Measurements from ENCODE around the gene WDR33. TPM values are rescaled to one million over a fixed set of nuclear protein-coding genes. Genes with fewer than 3 reads are reported as not detected.

Gene WDR33
- total RNA-seq, 1 donor from 2014 or later: 54.7 TPM

GRCh38 chr2:127721311-127721977, 89.5 kb downstream of the WDR33 start:
- H3K9me3 Mint-ChIP-seq: no peaks in the 10 kb centered on the region
- H3K36me3 Mint-ChIP-seq: peaks cover 23% of the 10 kb centered on the region
- no peak for DNase-seq (ENCODE audit: extremely low spot score, unreplicated experiment)
- TF ChIP-seq CTCF (conservative IDR thresholded peaks at IDR 0.05): no peak
- no peaks in the 10 kb centered on the region for H3K4me1 Mint-ChIP-seq (ENCODE audit: unreplicated experiment)
- H3K27me3 Mint-ChIP-seq: no peaks in the 10 kb centered on the region
- no peak overlapping the region for H3K27ac Mint-ChIP-seq
- no peak overlapping the region for H3K4me3 Mint-ChIP-seq

GRCh38 chr2:127719301-127720218, 91.4 kb downstream of the WDR33 start:
- H3K9me3 Mint-ChIP-seq: no peaks in the 10 kb centered on the region
- H3K4me1 Mint-ChIP-seq (ENCODE audit: unreplicated experiment): no peaks in the 10 kb centered on the region
- H3K36me3 Mint-ChIP-seq: peaks cover 26% of the 10 kb centered on the region
- H3K27ac Mint-ChIP-seq: no peak overlapping the region
- H3K27me3 Mint-ChIP-seq: no peaks in the 10 kb centered on the region
- H3K4me3 Mint-ChIP-seq: no peak overlapping the region
- no peak for DNase-seq (ENCODE audit: extremely low spot score, unreplicated experiment)
- no peak for TF ChIP-seq CTCF (conservative IDR thresholded peaks at IDR 0.05)

GRCh38 chr2:127718271-127718670, 92.7 kb downstream of the WDR33 start:
- no peak overlapping the region for H3K27ac Mint-ChIP-seq

GRCh38 chr2:127715778-127716449, 95.1 kb downstream of the WDR33 start:
- Mint-ChIP-seq H3K4me3 (no peak overlapping the region), H3K9me3 (no peaks in the 10 kb centered on the region), H3K27ac (no peak overlapping the region), H3K36me3 (peaks cover 20% of the 10 kb centered on the region), H3K4me1 (ENCODE audit: unreplicated experiment) (no peaks in the 10 kb centered on the region), H3K27me3 (no peaks in the 10 kb centered on the region)
- no peak for TF ChIP-seq CTCF (conservative IDR thresholded peaks at IDR 0.05)
- no peak for DNase-seq (ENCODE audit: extremely low spot score, unreplicated experiment)

More at GRCh38 chr2:127718271-127718670, 92.7 kb downstream of the WDR33 start:
- TF ChIP-seq CTCF (conservative IDR thresholded peaks at IDR 0.05): no peak
- H3K4me1 Mint-ChIP-seq (ENCODE audit: unreplicated experiment): no peaks in the 10 kb centered on the region
- no peaks in the 10 kb centered on the region for H3K27me3 Mint-ChIP-seq
- no peak overlapping the region for H3K4me3 Mint-ChIP-seq
- H3K9me3 Mint-ChIP-seq: no peaks in the 10 kb centered on the region
- H3K36me3 Mint-ChIP-seq: peaks cover 25% of the 10 kb centered on the region
- no peak for DNase-seq (ENCODE audit: extremely low spot score, unreplicated experiment)

- no peak overlapping the region for H3K4me3 Mint-ChIP-seq
- no peak for TF ChIP-seq CTCF (conservative IDR thresholded peaks at IDR 0.05)
- no peak overlapping the region for H3K27ac Mint-ChIP-seq
- H3K4me1 Mint-ChIP-seq (ENCODE audit: unreplicated experiment): no peaks in the 10 kb centered on the region
- H3K9me3 Mint-ChIP-seq: no peaks in the 10 kb centered on the region
- H3K36me3 Mint-ChIP-seq: peaks cover 28% of the 10 kb centered on the region
- no peak for DNase-seq (ENCODE audit: extremely low spot score, unreplicated experiment)
- no peaks in the 10 kb centered on the region for H3K27me3 Mint-ChIP-seq
Measured at GRCh38 chr2:127713562-127713961, 97.4 kb downstream of the WDR33 start.
